Measurements from ENCODE around the gene CHCHD3.

CHCHD3 gene

DNA sequence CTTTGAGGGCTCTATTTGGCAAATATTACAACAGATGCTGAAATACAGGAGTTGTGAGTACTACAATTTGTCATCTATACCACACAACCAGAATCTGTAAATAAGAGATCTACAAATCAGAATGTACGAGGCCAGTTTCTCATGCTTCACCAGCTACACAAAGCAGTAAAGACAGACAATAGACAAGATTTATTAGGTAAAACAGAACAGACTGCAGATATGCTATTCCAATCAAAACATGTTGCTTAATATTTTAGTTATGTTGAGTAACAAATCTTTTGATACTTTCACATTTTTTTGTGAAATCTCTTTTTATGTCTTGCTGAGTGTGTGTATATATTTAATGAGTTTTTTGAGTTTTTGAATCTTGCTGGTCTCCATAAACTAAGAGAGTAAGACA, 109.1 kb downstream of the CHCHD3 start:
- no peak overlapping the region for H3K4me3 ChIP-seq (ENCODE audit: low read depth, low read length)
- H3K27ac ChIP-seq (ENCODE audit: extremely low read depth, low read depth, low read length), result no peak overlapping the region
- TF ChIP-seq PRDM6 (tag by site-specific recombination; IDR thresholded peaks at IDR 0.05) (peak; percentile 47; the same call in 1 of the 2 replicates), MYNN (tag by site-specific recombination; IDR thresholded peaks at IDR 0.05; ENCODE audit: borderline replicate concordance) (no peak), ZNF26 (tag by site-specific recombination; IDR thresholded peaks at IDR 0.05) (no peak), ZNF521 (tag by site-specific recombination; IDR thresholded peaks at IDR 0.05) (no peak)
- no peaks in the 10 kb centered on the region for H3K9me3 ChIP-seq (ENCODE audit: control insufficient read depth, insufficient read depth, low read depth, low read length)
- ChIA-PET POLR2A (no interaction called here), CTCF (no interaction called here)
- H3K4me1 ChIP-seq (ENCODE audit: control insufficient read depth, insufficient read depth, low read length), result peaks cover 4% of the 10 kb centered on the region; the same call in 1 of the 2 replicates
- H3K36me3 ChIP-seq (ENCODE audit: control insufficient read depth in 2 of 2, insufficient read depth in 1 of 2, low read length in 2 of 2), result peaks cover 0 to 5% of the 10 kb centered on the region in 2 experiments; a peak in 2 of 3 replicates

GRCh38 chr7:132970257-132970656, 111.6 kb downstream of the CHCHD3 start:
- Histone ChIP-seq H3K9me3 (ENCODE audit: control insufficient read depth, insufficient read depth, low read depth, low read length) (no peaks in the 10 kb centered on the region), H3K36me3 (ENCODE audit: control insufficient read depth in 2 of 2, insufficient read depth in 1 of 2, low read length in 2 of 2) (peaks cover 0 to 5% of the 10 kb centered on the region in 2 experiments; a peak in 2 of 3 replicates), H3K27ac (ENCODE audit: extremely low read depth, low read depth, low read length) (no peak overlapping the region), H3K4me3 (ENCODE audit: low read depth, low read length) (no peak overlapping the region), H3K4me1 (ENCODE audit: control insufficient read depth, insufficient read depth, low read length) (no peaks in the 10 kb centered on the region; the same call in 1 of the 2 replicates)
- TF ChIP-seq, protein P1, sequence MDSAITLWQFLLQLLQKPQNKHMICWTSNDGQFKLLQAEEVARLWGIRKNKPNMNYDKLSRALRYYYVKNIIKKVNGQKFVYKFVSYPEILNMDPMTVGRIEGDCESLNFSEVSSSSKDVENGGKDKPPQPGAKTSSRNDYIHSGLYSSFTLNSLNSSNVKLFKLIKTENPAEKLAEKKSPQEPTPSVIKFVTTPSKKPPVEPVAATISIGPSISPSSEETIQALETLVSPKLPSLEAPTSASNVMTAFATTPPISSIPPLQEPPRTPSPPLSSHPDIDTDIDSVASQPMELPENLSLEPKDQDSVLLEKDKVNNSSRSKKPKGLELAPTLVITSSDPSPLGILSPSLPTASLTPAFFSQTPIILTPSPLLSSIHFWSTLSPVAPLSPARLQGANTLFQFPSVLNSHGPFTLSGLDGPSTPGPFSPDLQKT (IDR thresholded peaks at IDR 0.05; ENCODE audit: borderline replicate concordance, low read depth, low read length), result no peak
- TF ChIP-seq KLF1 (tag by site-specific recombination; IDR thresholded peaks at IDR 0.05) (no peak), TRIM28 (IDR thresholded peaks at IDR 0.05; ENCODE audit: borderline replicate concordance, low read length) (no peak), GLI2 (tag by site-specific recombination; IDR thresholded peaks at IDR 0.05; ENCODE audit: borderline replicate concordance, low read depth) (no peak), ZNF350 (tag by site-specific recombination; IDR thresholded peaks at IDR 0.05) (no peak), ZBTB21 (tag by site-specific recombination; IDR thresholded peaks at IDR 0.05) (no peak), ZNF140 (tag by site-specific recombination; IDR thresholded peaks at IDR 0.05) (no peak), ZNF280D (tag by site-specific recombination; IDR thresholded peaks at IDR 0.05) (no peak), SETDB1 (IDR thresholded peaks at IDR 0.05; ENCODE audit: insufficient read length, low read length) (no peak), ZNF785 (tag by site-specific recombination; IDR thresholded peaks at IDR 0.05) (no peak)
- CTCF ChIA-PET, result no interaction called here
- POLR2A ChIA-PET, result no interaction called here

DNA sequence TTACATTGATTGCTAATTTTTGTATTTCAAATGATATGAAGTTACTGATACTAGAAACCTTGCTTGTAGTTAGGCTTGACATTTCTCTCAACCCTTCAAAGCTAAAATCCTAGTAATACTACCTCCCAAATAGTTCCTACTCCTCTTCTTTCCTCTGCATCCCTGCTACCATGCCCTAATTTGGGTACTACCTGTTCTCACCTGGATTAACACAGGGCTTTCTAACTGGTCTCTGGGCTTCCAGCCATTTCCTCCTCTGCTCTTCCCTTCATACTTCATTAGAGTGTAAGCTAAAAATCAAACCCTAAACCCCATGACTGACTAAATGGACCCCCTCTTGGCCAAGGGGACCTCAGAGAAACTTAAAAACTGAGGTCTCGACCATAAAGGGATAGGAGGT, 112.4 kb downstream of the CHCHD3 start:
- CTCF ChIA-PET, result no interaction called here
- POLR2A ChIA-PET, result no interaction called here
- H3K9me3 ChIP-seq (ENCODE audit: control insufficient read depth, insufficient read depth, low read depth, low read length), result no peaks in the 10 kb centered on the region
- no peak overlapping the region for H3K27ac ChIP-seq (ENCODE audit: extremely low read depth, low read depth, low read length)
- no peak overlapping the region for H3K4me3 ChIP-seq (ENCODE audit: low read depth, low read length)
- H3K4me1 ChIP-seq (ENCODE audit: control insufficient read depth, insufficient read depth, low read length), result no peaks in the 10 kb centered on the region; the same call in 1 of the 2 replicates
- peaks cover 0 to 5% of the 10 kb centered on the region in 2 experiments; a peak in 2 of 3 replicates for H3K36me3 ChIP-seq (ENCODE audit: control insufficient read depth in 2 of 2, insufficient read depth in 1 of 2, low read length in 2 of 2)
- TF ChIP-seq HOXC10 (CRISPR knock-in tag; IDR thresholded peaks at IDR 0.05) (no peak), ZBTB20 (tag by site-specific recombination; IDR thresholded peaks at IDR 0.05) (no peak), MYNN (tag by site-specific recombination; IDR thresholded peaks at IDR 0.05; ENCODE audit: borderline replicate concordance) (no peak), ZNF777 (tag by site-specific recombination; IDR thresholded peaks at IDR 0.05; ENCODE audit: borderline replicate concordance) (no peak), ZNF677 (tag by site-specific recombination; IDR thresholded peaks at IDR 0.05) (no peak), ZNF433 (tag by site-specific recombination; IDR thresholded peaks at IDR 0.05; ENCODE audit: low read depth) (no peak), ZNF16 (tag by site-specific recombination; IDR thresholded peaks at IDR 0.05; ENCODE audit: low read depth) (no peak), ZNF335 (tag by site-specific recombination; conservative IDR thresholded peaks at IDR 0.05) (no peak), ZNF274 (IDR thresholded peaks at IDR 0.05; ENCODE audit: low read length) (no peak), ZNF274 (tag by site-specific recombination; IDR thresholded peaks at IDR 0.05; ENCODE audit: borderline replicate concordance) (no peak), ZNF561 (tag by site-specific recombination; IDR thresholded peaks at IDR 0.05; ENCODE audit: borderline replicate concordance) (no peak), ZNF530 (tag by site-specific recombination; IDR thresholded peaks at IDR 0.05; ENCODE audit: low read depth) (no peak)
